ENCODE data around the gene NLGN1.

Gene NLGN1

GRCh38 chr3:173800154-173800553, 402.6 kb downstream of the NLGN1 start:
- TF ChIP-seq TAF1 (IDR thresholded peaks at IDR 0.05; ENCODE audit: borderline replicate concordance, insufficient read depth, low read length) (no peak), POLR2AphosphoS5 (IDR thresholded peaks at IDR 0.05; ENCODE audit: low read depth, low read length) (no peak), FOXP2 (optimal IDR thresholded peaks at IDR 0.05; ENCODE audit: borderline replicate concordance, extremely low read depth, extremely low read length, insufficient read depth) (no peak), SIN3A (IDR thresholded peaks at IDR 0.05; ENCODE audit: borderline replicate concordance, insufficient read depth, low read length) (no peak), REST (IDR thresholded peaks at IDR 0.05; ENCODE audit: insufficient read depth in 1 of 2, low read depth in 2 of 2, low read length in 2 of 2) (no peak)

DNA sequence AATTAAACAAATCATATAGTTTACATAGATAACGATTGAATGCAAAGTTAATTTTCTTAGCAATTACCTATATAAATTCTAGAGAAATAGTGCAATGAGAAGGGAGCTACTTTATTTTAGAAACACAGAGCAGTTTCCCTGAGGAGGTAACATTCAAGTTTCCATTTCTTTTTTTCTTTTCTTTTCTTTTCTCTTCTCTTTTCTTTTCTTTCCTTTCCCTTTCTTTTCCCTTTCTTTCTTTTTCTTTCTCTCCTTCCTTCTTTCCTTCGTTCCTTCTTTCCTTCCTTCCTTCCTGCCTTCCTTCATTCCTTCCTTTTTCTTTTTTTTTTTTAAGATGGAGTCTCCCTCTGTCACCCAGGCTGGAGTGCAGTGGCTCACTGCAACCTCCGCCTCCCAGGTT, 417.3 kb downstream of the NLGN1 start:
- TF ChIP-seq REST (IDR thresholded peaks at IDR 0.05; ENCODE audit: insufficient read depth in 1 of 2, low read depth in 2 of 2, low read length in 2 of 2) (no peak), TAF1 (IDR thresholded peaks at IDR 0.05; ENCODE audit: borderline replicate concordance, insufficient read depth, low read length) (no peak), FOXP2 (optimal IDR thresholded peaks at IDR 0.05; ENCODE audit: borderline replicate concordance, extremely low read depth, extremely low read length, insufficient read depth) (no peak), POLR2AphosphoS5 (IDR thresholded peaks at IDR 0.05; ENCODE audit: low read depth, low read length) (no peak), SIN3A (IDR thresholded peaks at IDR 0.05; ENCODE audit: borderline replicate concordance, insufficient read depth, low read length) (no peak)

DNA sequence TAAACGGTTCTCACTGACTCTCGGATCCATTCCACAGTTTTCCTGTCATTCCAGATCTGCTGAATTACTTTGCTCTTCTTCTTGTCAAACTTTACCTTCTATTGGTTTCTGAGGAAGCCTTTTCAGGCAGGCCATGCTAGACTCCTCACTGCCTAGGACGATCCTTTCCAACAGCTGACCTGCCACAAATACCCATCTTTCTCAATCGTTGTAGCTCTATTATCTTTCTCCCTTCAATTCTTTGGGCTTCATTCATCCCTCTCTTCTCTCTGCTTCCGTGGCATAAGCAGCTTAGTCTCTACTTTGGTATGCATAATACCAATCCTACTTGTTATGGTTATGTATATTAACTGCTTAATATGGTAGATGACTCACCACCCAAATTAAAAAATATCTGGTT, 421.8 kb downstream of the NLGN1 start:
- TF ChIP-seq SIN3A (IDR thresholded peaks at IDR 0.05; ENCODE audit: borderline replicate concordance, insufficient read depth, low read length) (no peak), REST (IDR thresholded peaks at IDR 0.05; ENCODE audit: insufficient read depth in 1 of 2, low read depth in 2 of 2, low read length in 2 of 2) (no peak), POLR2AphosphoS5 (IDR thresholded peaks at IDR 0.05; ENCODE audit: low read depth, low read length) (no peak), FOXP2 (optimal IDR thresholded peaks at IDR 0.05; ENCODE audit: borderline replicate concordance, extremely low read depth, extremely low read length, insufficient read depth) (no peak), TAF1 (IDR thresholded peaks at IDR 0.05; ENCODE audit: borderline replicate concordance, insufficient read depth, low read length) (no peak)

DNA sequence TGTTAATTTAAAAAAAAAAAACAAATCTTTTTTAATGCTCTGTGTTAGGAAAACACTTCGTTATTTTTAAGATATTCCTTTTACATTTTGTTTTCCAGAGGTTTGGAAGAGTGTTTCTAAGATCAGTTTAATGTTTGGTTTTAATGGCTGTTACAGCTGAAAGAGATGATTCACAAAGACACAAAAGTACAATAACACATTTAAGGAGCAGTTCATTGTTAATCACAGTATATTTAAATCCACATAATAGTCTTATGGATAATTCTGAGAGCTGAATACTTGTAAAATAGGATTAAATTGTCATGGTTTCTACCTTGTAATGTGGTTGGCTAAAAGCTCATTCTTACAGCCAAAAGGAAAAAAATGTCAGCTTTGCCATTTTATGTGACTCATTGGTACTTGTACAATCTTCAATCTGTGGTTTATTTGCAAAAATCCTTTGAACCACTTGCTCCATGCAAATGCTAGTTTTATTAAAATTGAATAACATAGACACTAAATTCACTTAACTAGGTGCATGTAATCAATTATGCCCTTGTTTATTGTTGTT, 426.4 kb downstream of the NLGN1 start:
- no peak for TF ChIP-seq REST (IDR thresholded peaks at IDR 0.05; ENCODE audit: insufficient read depth in 1 of 2, low read depth in 2 of 2, low read length in 2 of 2)
- no peak for TF ChIP-seq TAF1 (IDR thresholded peaks at IDR 0.05; ENCODE audit: borderline replicate concordance, insufficient read depth, low read length)

- TF ChIP-seq SIN3A (IDR thresholded peaks at IDR 0.05; ENCODE audit: borderline replicate concordance, insufficient read depth, low read length) (no peak), REST (IDR thresholded peaks at IDR 0.05; ENCODE audit: insufficient read depth in 1 of 2, low read depth in 2 of 2, low read length in 2 of 2) (no peak), FOXP2 (optimal IDR thresholded peaks at IDR 0.05; ENCODE audit: borderline replicate concordance, extremely low read depth, extremely low read length, insufficient read depth) (no peak), TAF1 (IDR thresholded peaks at IDR 0.05; ENCODE audit: borderline replicate concordance, insufficient read depth, low read length) (no peak), POLR2AphosphoS5 (IDR thresholded peaks at IDR 0.05; ENCODE audit: low read depth, low read length) (no peak)
These were observed 428.2 kb downstream of the NLGN1 start for GRCh38 chr3:173825730-173826129.
